ENCODE measurements around the gene BAIAP3. TPM values are rescaled to one million over a fixed set of nuclear protein-coding genes. Genes with fewer than 3 reads are reported as not detected.

BAIAP3 gene
- polyA plus RNA-seq, 1 experiment = 0.19 TPM

DNA sequence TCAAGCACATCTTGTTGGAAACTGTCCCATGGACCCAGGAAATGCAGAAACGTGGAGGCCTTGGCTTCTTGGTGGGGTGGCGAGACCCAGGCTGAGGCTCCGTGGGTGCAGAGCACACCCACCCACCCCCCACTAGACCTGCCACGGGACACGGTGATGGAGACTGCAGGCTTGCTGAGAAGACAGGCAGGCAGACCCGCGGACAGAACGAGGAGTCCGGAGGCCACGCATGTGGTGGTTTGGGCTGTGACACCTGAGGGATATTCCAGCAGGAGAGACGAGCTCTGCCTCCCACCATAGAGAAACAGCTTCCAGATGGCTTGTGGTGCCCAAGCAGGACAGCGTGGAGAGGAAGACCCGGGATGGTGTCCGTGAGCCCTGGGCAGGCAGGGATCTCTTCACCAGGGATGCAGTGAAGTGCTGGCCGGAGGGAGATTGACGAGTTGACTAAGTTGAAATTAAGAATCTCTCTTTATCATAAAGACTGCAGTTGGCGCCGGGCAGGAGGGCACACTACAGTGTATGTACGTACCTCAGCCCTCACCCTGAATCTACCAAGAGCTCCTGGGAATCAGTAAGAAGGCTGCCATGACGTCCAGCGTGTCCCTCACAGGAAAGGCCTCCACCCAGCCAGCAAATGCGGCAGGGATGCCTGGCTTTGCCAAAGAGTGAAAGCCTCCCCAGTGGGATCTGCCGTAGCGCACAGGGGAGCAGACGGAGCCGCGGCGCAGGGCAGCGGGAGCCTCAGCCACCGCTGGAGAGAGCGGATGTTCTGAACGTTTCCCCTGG is 15.8 kb upstream of the BAIAP3 start:
- ChIA-PET POLR2A (no interaction called here), CTCF (no interaction called here)
- Histone ChIP-seq H3K27me3 (ENCODE audit: control insufficient read depth, insufficient read depth, low read length) (no peaks in the 10 kb centered on the region), H3K27ac (ENCODE audit: low read depth, low read length) (no peak overlapping the region), H3K9me3 (ENCODE audit: control insufficient read depth, insufficient read depth, low read length) (no peaks in the 10 kb centered on the region; the same call in 1 of the 2 replicates), H3K4me3 (ENCODE audit: low read depth, low read length) (no peak overlapping the region)
- TF ChIP-seq, protein P1, sequence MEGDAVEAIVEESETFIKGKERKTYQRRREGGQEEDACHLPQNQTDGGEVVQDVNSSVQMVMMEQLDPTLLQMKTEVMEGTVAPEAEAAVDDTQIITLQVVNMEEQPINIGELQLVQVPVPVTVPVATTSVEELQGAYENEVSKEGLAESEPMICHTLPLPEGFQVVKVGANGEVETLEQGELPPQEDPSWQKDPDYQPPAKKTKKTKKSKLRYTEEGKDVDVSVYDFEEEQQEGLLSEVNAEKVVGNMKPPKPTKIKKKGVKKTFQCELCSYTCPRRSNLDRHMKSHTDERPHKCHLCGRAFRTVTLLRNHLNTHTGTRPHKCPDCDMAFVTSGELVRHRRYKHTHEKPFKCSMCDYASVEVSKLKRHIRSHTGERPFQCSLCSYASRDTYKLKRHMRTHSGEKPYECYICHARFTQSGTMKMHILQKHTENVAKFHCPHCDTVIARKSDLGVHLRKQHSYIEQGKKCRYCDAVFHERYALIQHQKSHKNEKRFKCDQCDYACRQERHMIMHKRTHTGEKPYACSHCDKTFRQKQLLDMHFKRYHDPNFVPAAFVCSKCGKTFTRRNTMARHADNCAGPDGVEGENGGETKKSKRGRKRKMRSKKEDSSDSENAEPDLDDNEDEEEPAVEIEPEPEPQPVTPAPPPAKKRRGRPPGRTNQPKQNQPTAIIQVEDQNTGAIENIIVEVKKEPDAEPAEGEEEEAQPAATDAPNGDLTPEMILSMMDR (IDR thresholded peaks at IDR 0.05; ENCODE audit: low read depth, low read length) = no peak
- DNase-seq (ENCODE audit: low read depth, low spot score) = no peak

DNA sequence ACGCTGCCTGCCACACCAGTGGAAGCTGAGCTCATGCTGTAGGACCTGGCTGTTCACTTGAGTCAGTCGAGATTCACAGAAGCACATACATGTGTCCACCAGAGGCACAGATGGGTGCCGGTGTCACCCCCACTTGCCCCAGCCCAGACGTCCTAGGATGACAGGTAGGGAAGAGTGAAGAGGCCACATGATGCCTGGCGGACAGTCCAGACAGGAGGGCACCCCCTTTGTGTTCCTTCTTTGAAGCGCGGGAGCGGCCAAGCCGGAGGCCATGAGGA is 15.2 kb upstream of the BAIAP3 start:
- H3K27ac ChIP-seq (ENCODE audit: low read depth, low read length) = no peak overlapping the region
- H3K4me3 ChIP-seq (ENCODE audit: low read depth, low read length) = no peak overlapping the region
- no peaks in the 10 kb centered on the region for H3K27me3 ChIP-seq (ENCODE audit: control insufficient read depth, insufficient read depth, low read length)
- ChIA-PET CTCF (no interaction called here), POLR2A (no interaction called here)
- H3K9me3 ChIP-seq (ENCODE audit: control insufficient read depth, insufficient read depth, low read length) = no peaks in the 10 kb centered on the region; the same call in 1 of the 2 replicates
- TF ChIP-seq, protein P1 (IDR thresholded peaks at IDR 0.05; ENCODE audit: low read depth, low read length) = no peak
- no peak for DNase-seq (ENCODE audit: low read depth, low spot score)

DNA sequence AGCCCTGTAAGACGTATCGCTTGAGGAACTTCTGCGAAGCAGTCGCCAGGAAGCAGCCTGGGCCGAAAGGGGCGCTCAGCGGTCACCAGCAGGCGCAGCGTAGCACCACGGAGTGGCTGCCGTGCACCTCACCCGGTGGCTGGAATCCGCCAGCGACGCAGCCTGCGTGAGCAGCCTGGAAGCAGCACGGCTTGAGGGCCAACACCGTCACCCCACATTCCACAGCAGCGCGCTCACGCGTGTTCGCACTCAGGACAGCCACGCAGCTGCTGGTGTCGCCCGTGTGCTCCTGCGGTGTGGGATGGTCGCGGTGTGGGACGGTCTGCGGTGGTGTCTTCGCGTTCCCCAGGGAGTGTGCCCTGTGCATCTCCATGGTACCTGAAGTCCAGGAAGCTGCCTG is 14.4 kb upstream of the BAIAP3 start:
- no peak overlapping the region for H3K27ac ChIP-seq (ENCODE audit: low read depth, low read length)
- no peak overlapping the region for H3K4me3 ChIP-seq (ENCODE audit: low read depth, low read length)
- ChIA-PET POLR2A (no interaction called here), CTCF (no interaction called here)
- TF ChIP-seq, protein P1 (IDR thresholded peaks at IDR 0.05; ENCODE audit: low read depth, low read length) = no peak
- DNase-seq (ENCODE audit: low read depth, low spot score) = no peak
- H3K9me3 ChIP-seq (ENCODE audit: control insufficient read depth, insufficient read depth, low read length) = no peaks in the 10 kb centered on the region; the same call in 1 of the 2 replicates
- no peaks in the 10 kb centered on the region for H3K27me3 ChIP-seq (ENCODE audit: control insufficient read depth, insufficient read depth, low read length)

DNA sequence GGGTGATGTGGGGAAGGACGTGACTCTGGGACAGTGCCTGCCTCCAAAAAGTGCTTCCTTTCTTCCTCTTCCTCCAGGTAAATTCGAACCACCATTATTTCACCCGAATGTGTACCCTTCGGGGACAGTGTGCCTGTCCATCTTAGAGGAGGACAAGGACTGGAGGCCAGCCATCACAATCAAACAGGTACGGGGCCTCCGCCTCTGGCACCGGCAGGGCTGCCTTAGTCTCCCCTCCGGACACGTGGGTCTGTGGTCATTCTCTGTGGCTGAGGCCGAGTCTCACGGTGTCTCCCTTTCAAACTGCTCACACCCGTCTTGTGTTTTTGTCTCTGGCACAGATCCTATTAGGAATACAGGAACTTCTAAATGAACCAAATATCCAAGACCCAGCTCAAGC is 13.3 kb upstream of the BAIAP3 start:
- ChIA-PET CTCF (interaction anchor here (0.6 kb wide), 1 partner anchor 11 kb away, joined by 3 read pairs; no protein-coding TSS in a partner anchor), POLR2A (no interaction called here)
- DNase-seq (ENCODE audit: low read depth, low spot score) = no peak
- Histone ChIP-seq H3K27me3 (ENCODE audit: control insufficient read depth, insufficient read depth, low read length) (no peaks in the 10 kb centered on the region), H3K9me3 (ENCODE audit: control insufficient read depth, insufficient read depth, low read length) (no peaks in the 10 kb centered on the region; the same call in 1 of the 2 replicates), H3K4me3 (ENCODE audit: low read depth, low read length) (no peak overlapping the region), H3K27ac (ENCODE audit: low read depth, low read length) (no peak overlapping the region)
- TF ChIP-seq, protein P1 (IDR thresholded peaks at IDR 0.05; ENCODE audit: low read depth, low read length) = no peak

DNA sequence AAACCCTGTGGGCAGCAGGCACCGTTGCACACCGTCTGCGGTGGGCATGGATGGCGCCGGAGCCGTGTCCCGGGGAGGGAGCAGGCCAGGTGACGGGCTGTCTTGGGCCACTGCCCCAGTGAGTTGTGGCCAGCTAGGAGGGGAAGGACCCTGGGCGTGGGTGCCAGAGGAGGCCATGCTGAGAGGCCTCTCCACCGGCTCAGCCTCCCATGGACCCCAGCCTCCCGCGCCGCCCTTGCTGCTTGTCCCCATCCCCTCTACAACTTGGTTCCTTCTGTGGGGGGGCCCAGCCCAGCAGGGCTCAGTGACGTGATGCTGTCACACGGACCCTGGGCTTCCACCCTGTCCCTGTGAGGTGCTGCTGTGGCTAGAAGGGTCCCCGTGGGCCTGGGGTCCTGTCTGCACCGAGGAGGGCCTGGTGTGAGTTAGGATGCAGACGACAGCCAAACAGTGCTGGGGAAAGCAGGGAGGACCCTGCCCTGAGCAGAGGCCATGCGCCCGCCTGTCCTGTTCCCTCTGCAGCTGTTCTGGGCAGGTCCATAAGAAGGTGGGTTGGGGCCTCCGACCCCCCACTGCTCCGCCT is 12.7 kb upstream of the BAIAP3 start:
- CTCF ChIA-PET = interaction anchor here (0.6 kb wide), 1 partner anchor 10 kb away, joined by 3 read pairs; no protein-coding TSS in a partner anchor
- Histone ChIP-seq H3K9me3 (ENCODE audit: control insufficient read depth, insufficient read depth, low read length) (no peaks in the 10 kb centered on the region; the same call in 1 of the 2 replicates), H3K4me3 (ENCODE audit: low read depth, low read length) (no peak overlapping the region), H3K27ac (ENCODE audit: low read depth, low read length) (no peak overlapping the region), H3K27me3 (ENCODE audit: control insufficient read depth, insufficient read depth, low read length) (no peaks in the 10 kb centered on the region)
- POLR2A ChIA-PET = interaction anchor here (0.6 kb wide), 1 partner anchor 563 kb away, joined by 7 read pairs; no protein-coding TSS in a partner anchor
- no peak for DNase-seq (ENCODE audit: low read depth, low spot score)
- TF ChIP-seq, protein P1 (IDR thresholded peaks at IDR 0.05; ENCODE audit: low read depth, low read length) = no peak
